OCI-LY1 (cell line): ENCODE results near the gene STAC3.

ENCODE experiments used
- EZH2 ChIP-seq: fragments of 200-600 bp; sonication (generic), shearing (Covaris generic); IDR thresholded peaks from 2 replicates; pipeline ENCODE4 v1.8.0; 2017; ENCODE audit warnings: borderline replicate concordance, mixed run types, mild to moderate bottlenecking, antibody characterized with exemption, low read length, moderate library complexity, mixed read lengths
- TF ChIP-seq, protein P1 (sequence below): fragments of 200-600 bp; sonication (generic), shearing (Covaris generic); IDR thresholded peaks from 2 replicates; pipeline ENCODE4 v1.5.1; 2017; ENCODE audit warnings: mild to moderate bottlenecking, antibody characterized with exemption, low read length, moderate library complexity, mixed read lengths

DNA sequence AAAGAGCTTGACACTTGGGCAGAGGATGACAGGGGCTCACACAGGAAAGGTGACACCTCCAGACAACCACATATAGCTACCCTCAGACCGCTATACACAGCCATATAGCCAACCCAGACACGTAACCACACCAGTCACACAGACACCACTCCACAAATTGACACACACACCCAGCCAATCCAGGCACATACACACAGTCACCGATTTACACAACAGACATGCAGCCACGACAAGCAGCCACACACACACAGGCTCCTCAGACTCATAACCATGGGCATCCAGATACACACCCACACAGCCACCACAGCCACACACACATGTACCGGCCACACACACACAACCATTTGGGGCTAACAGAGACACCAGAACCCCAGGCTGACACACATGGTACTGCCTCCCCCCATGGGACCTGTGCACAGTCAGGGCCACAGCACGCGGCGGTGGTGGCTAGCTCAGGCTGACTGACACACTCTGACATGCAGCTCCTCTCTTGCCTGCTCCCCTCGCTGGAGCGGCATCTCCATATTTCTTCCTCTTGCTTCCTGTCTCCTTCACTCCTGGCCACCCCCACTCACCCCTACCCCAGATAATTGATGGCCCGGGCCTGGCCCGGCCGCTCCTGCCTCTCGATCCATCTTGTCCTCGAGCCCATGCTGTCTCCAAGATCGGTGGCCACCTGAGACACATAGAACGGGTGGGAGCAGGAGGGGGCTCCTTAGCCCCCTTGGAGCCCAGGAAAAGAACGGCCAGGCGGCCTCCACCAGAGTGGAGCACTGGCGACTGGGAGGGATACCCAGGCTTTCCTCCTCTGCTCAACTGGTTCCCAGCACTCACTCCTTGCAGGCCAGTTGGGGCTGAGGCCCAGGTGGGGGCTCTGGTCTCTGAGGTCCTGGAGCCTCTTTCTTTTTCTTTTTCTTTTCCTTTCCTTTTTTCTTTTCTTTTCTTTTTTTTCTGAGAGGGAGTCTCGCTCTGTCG, 27.5 kb downstream of the STAC3 start:
- TF ChIP-seq, protein P1, sequence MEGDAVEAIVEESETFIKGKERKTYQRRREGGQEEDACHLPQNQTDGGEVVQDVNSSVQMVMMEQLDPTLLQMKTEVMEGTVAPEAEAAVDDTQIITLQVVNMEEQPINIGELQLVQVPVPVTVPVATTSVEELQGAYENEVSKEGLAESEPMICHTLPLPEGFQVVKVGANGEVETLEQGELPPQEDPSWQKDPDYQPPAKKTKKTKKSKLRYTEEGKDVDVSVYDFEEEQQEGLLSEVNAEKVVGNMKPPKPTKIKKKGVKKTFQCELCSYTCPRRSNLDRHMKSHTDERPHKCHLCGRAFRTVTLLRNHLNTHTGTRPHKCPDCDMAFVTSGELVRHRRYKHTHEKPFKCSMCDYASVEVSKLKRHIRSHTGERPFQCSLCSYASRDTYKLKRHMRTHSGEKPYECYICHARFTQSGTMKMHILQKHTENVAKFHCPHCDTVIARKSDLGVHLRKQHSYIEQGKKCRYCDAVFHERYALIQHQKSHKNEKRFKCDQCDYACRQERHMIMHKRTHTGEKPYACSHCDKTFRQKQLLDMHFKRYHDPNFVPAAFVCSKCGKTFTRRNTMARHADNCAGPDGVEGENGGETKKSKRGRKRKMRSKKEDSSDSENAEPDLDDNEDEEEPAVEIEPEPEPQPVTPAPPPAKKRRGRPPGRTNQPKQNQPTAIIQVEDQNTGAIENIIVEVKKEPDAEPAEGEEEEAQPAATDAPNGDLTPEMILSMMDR: no peak
- TF ChIP-seq EZH2: no peak
